NCI-H1694 treated with DMSO at 0.1 percent for 48 hours (cell line): ENCODE data around the gene SERPINE2.

Source experiments
- DNase-seq: peaks from one replicate; lab custom pipeline; 2025; lab: John Stamatoyannopoulos, UW

SERPINE2 gene, protein sequence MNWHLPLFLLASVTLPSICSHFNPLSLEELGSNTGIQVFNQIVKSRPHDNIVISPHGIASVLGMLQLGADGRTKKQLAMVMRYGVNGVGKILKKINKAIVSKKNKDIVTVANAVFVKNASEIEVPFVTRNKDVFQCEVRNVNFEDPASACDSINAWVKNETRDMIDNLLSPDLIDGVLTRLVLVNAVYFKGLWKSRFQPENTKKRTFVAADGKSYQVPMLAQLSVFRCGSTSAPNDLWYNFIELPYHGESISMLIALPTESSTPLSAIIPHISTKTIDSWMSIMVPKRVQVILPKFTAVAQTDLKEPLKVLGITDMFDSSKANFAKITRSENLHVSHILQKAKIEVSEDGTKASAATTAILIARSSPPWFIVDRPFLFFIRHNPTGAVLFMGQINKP

GRCh38 chr2:224039080-224039769 is at the start of gene SERPINE2:
Gene SERPINE2, minus strand, starts transcription at chr2:224039286. Its CDS starts 37,386 bp downstream, at chr2:224001900.
- peak; percentile 43 for DNase-seq

GRCh38 chr2:224086226-224086914 is 47.3 kb upstream of the SERPINE2 start:
- DNase-seq, result no peak

DNA sequence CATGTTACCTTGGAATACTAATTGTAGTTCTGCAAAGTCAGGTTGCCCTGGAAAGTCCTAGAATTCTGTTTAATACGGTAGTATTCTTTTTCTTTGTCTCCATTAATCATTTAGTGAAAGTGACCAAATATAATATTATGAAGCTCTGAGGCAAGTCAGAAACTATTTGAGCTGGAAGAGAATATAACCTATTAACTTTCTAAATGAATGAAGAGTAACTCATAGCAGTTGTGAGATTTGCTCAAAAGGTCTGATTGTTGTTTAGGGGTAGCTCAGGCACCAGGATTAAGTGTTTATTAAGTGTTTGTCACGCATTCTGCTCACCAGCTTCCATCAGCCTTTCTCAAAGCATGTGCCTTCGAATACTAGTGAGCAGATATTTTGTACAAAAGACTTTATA is 46.7 kb upstream of the SERPINE2 start:
- DNase-seq, result no peak

DNA sequence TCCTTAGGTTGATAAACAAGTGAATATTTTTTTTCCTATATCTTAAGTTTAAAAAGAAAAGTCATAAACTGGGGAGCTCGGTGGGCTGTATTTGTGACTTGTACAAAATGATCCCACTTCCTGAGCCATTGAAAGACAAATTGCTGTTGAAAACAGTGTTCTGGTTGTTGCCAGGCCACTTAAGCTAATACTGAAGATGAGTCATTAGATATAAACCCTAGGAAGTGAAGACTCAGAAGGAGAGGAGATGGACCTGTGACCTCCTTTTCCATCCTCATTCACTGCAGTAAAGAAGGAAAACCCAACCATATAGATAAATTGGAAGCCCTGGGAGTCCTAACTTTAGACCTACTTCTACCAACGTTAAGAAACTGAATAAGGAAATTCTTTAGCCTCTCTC is 46.2 kb upstream of the SERPINE2 start:
- no peak for DNase-seq

GRCh38 chr2:224084266-224084892 is 45.3 kb upstream of the SERPINE2 start:
- DNase-seq, result no peak

- DNase-seq, result no peak
Observed at GRCh38 chr2:224083638-224084037, 44.6 kb upstream of the SERPINE2 start.

DNA sequence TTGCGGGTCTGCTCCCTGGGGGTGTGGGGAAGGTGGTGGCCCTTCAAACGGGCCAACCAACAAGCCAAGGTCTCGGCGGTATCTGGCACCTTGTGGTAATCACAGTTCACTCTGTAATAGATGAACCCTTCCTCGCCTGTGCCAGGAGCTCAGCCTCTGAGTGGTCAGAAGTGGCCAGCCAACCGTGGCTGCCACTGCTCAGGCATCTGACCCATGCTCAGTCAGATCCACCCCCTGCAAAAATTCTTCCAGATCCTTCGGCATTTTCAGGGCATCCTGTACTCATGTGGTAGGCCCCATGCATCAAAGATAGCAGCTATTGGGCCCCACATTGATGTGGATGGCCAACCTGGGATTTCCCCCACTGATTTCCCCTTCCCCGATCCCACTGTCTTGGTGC is 39.6 kb upstream of the SERPINE2 start:
- DNase-seq, result no peak

DNA sequence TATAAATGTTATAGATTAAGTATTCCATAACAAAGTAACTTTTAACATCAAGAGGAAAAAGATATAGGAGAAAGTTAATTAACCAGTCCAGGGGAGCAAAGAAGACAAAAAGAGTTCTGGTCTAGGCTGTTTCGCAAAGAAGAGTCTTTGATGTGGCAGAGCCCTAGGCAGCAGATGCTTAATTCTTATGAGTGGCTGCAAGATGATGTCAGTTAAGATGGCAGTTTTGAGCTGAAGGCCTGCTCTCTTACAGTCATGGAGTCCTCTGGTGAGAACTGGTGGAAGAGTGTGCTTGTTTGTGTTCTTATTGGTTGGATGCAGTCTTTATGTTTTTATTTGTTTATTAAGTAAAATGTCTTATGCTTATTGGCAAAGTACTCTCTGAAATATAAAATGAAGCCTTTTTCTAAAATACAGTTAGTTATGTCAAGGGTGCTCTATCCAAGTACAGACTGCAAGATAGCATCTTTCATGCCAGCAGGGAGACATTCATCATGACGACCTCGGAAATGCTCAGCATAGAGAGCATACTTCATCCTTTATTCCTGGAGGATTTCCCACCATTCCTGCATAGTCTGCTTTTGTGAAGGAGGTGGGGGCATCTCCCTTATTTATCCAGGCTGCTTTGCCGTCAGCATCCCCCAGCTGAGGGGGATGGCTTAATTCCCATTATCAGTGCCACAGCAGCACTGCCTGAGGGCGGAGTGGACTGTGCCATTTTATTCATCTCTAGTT is 38.9 kb upstream of the SERPINE2 start:
- DNase-seq, result no peak

DNA sequence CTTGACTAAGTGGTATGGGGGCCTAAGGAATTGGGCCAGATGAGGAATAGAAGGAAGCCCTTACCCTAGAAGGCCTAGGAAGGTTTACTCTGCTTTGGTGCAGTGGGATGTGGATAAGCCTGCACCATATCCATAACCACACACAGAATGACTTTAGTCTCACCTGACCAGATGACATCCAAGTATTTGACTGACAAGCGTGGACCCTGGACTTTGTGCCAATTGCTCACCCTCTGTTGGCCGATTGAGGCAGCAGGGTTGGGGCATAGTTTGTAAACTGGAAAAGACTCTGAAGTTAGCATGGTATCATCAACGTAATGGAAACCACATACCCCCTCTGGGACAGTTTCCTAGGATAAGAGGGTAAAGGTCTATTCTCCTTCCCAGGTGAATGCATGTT is 36.5 kb upstream of the SERPINE2 start:
- no peak for DNase-seq

GRCh38 chr2:224073676-224074075 is 34.6 kb upstream of the SERPINE2 start:
- no peak for DNase-seq

DNA sequence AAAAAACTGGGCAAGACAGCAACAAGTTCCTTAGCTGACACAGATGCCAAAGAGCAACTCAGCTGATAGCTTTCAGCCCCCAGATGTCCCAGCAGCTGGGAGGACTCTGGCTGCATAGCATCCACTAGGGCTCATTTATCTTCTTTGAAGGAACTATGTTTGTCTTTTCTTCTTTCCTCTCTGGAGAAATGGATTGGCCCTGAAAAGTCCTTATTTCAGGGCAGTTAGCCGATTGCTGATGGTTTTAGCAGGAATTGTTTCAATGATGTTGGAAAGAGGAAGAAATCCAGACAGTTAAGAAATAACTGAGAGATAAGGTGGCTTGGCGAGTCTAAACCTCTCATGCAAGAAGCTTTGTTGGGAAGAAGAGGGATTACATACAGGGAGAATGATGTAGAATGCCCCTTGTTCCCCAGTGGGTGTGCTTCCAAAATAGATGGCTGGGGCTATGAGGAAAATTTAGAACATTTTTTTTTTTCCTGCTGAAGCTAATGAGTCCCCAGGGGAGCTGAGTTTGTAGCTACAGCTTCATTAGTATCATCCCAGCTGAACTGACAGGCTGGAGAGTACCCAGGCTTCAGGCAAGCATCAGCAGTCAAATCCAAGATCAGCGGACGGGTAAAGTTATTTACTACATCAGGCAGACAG is 33.6 kb upstream of the SERPINE2 start:
- no peak for DNase-seq

DNA sequence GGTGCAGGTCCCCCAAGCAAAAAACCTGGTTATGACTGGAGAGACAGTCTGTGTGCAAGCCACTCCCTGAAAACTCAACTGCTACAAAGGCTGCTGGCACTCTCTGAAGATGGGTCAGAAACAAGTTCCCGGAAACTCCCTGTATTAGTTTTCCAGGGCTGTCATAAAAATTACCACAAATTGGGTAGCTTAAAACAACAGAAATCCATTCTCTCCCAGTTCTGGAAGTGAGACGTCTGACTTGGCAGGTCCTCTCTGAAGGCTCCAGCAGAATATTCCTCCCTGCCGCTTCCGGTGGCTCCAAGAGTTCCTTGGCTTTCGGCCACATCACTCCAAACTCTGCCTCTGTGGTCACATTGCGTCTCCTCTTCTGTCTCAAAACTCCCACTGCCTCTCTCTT is 30.1 kb upstream of the SERPINE2 start:
- no peak for DNase-seq

GRCh38 chr2:224063298-224063648 is 24.2 kb upstream of the SERPINE2 start:
- no peak for DNase-seq

GRCh38 chr2:224062481-224063297 is 23.6 kb upstream of the SERPINE2 start:
- no peak for DNase-seq

GRCh38 chr2:224060783-224061482 is 21.8 kb upstream of the SERPINE2 start:
- no peak for DNase-seq

DNA sequence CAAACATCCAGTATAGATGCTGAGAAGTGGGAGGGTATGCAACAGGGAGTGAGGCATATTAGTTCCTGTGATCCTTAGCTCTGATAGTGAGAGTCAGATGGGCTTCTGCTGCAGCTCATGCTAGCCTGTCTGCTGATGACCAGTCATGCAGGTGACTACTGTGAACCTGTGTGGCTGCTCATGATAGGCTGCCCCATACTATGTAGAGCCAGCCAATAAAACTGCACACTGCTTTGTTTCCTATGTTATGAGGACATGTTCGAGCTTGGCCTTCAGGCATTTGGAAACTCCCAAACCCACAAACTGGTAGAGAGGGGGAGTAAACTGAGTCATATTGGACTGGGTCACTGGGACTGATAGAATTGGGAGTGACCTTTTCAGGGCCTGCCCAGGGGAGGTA is 20.1 kb upstream of the SERPINE2 start:
- no peak for DNase-seq

GRCh38 chr2:224058048-224058775 is 19.1 kb upstream of the SERPINE2 start:
- no peak for DNase-seq

DNA sequence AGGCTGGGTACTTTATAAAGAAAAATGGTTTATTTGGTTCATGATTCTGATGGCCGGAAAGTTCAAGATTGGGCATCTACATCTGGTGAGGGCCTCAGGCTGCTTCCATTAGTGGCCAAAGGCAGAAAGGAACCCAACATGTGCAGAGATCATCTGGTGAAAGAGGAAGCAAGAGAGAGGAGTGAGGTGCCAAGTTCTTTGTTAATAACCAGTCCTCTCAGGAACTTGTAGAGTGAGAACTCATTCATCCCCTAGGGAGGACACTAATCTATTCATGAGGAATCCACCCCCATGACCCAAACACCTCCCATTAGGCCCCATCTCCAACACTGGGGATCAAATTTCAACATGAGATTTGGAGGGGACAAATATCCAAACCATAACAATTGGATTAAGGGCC is 17.8 kb upstream of the SERPINE2 start:
- DNase-seq, result no peak

- no peak for DNase-seq
Observed at GRCh38 chr2:224055101-224055500, 16.0 kb upstream of the SERPINE2 start.
